NCI-H748 treated with DMSO at 0.1 percent for 48 hours (cell line): Measurements from ENCODE around the gene PGD.
"Not testable (repeated sequence)": the region's sequence is repeated elsewhere in the genome, so short reads cannot be mapped to it uniquely, and the experiment has no call there.

ENCODE experiments used
- DNase-seq: peaks from one replicate; lab custom pipeline; 2025; lab: John Stamatoyannopoulos, UW

Gene PGD

DNA sequence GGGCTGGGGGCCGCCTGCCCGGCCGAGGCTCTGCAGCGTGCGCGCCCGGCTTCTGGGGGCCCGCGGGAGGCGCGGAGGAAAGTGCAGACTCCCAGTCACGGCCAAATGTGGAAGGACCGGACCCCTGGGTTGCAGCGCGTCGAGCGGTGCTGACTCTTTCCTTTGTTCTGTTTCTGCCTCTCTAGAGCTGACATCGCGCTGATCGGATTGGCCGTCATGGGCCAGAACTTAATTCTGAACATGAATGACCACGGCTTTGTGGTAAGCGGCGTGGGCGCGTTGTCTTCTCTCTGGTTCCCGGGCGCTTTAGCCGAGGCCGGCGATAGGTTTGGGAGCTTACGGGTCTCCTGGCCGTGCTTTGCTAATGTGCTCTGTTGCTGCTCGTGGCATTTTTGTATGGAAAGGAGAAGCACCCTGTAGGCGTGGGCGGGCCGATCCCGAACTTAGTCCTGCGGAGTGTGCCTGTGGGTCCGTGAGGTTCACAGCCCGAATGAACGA lies 629 bp downstream of the PGD start:
- DNase-seq = no peak

DNA sequence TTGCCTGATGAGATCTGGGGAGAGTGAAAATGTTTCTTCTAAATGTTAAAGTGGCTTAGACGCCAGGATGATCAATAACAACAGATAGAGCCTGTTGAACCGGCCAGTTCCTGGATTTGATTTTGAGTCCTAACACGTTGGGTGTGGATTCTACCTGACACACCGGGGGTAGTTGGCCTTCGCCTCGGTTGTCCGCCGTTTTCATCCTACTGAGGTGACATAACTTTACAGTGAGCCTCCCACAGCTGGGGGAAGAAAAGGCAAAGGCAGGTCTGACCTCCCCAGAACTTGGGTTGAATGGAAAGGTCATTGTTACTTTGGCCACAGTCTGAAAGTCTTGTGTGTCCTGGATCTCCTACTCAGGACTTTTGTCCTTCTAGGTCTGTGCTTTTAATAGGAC lies 1.1 kb downstream of the PGD start:
- no peak for DNase-seq

DNA sequence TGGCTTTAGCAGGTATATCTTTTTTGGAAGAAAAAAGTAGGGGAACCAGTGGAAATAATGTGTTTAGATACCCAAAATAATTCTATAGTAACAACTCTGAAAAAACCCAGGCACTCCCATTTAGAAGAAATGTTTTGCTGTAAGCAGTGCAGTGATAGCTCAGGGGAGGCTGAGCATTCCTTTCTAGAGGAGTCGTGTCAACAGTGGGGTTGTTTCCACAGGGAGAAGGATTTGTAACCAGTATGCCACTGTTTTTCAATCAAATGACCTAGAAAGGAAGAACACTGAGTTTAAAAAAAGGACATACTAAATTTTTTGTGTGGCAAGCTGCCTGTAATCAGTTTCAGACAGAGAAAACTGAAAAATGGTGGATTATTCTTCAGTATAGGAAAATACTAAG lies 2.4 kb downstream of the PGD start:
- no peak for DNase-seq

DNA sequence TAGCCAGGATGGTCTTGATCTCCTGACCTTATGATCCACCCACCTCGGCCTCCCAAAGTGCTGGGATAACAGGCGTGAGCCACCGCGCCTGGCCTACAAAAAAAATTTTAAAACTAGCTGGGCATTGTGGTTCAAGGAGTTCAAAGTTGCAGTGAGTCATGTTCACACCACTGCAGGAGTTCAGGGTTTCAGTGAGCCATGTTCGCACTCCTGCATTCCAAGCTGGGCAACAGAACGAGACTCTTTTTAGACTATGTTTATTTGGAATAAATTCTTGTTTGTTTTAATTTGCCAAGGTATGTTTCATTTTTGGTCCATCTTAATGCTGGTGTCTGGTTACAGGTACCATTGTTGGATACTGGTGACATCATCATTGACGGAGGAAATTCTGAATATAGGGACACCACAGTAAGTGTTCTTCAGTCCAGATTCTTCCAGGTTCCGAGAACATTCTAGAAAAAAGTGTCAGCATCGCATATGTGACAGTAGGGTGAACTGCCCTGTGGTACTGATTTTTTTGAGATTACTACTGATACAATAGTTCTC lies 3.9 kb downstream of the PGD start:
- no peak for DNase-seq

DNA sequence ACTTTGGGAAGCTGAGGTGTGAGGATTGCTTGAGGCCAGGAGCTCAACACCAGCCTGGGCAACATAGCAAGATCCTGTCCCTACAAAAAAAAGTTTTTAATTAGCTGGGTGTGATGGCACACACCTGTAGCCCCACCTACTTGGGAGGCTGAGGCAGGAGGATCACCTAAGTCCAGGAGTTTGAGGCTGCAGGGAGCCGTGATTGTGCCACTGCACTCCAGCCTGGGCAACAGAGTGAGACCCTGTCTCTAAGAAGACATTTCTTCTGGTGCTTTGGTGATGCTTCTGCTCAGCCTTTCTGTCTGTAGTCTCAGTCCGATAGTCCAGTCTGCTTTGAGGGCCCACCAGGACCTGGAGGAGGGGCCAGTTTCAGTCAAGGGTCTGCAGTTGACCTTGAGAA lies 8.3 kb downstream of the PGD start:
- DNase-seq = no peak

DNA sequence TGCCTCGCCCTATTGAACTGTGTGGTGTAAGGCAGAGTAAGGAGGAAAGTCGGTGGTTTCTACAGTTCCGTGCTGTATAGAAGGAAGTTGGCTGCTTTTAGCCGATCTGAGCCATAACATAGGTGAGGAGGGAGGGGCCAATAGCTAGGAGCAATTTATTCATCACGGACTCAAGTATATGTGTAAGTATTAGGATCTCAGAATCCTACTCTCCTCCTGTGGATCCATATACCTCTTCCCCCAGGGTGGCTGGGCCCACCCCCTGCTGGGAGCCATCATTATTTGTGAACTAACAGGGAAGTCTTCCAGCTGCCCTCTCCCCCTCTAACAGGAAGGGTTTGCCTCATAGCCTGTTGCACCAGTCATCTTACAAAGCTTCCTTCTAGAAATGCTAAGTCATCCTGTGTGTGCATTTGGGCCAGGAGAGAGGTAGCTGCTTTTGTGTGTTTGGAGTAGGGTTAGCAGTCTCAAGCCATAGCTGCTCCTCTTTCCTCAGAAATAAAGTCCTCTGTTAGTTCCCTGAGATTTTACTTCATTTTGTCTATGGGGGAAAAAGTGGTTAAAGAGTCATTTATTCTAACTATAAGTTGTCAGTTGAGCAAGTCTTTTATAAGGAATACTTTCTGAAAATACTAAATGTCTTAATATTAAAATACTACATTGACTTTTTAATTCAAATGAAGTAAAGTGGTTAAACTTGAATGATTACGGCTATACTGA lies 16.5 kb downstream of the PGD start:
- DNase-seq = no peak

DNA sequence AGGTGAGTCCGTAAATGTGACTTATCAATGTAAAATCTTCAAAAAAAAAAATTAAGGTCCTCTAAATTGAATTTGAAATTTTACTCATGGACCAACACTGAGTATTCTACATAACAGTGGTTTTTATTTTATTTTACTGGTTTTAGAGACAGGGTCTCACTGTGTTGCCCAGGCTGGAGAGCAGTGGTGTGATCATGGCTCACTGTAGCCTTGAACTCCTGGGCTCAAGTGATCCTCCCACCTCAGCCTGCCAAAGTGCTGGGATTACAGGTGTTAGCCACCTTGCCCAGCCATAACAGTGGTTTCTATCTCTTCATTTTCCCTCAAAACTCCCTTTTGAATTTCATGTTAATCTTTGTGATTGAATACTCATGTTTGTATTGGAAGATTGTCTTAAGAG lies 17.1 kb downstream of the PGD start:
- not testable (repeated sequence) for DNase-seq

DNA sequence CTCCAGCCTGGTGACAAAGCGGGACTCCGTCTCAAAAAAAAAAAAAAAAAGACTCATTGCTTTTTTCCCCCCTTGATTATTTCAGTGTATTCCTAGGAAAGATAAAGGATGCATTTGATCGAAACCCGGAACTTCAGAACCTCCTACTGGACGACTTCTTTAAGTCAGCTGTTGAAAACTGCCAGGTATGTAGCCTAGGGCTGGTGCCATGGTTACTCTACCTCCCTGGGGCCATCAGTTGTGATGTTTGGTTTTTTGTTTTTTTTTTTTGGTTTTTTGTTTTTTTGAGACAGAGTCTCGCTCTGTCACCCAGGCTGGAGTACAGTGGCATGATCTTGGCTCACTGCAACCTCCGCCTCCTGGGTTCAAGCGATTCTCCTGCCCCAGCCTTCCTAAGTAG lies 19.9 kb downstream of the PGD start:
- DNase-seq = not testable (repeated sequence)

DNA sequence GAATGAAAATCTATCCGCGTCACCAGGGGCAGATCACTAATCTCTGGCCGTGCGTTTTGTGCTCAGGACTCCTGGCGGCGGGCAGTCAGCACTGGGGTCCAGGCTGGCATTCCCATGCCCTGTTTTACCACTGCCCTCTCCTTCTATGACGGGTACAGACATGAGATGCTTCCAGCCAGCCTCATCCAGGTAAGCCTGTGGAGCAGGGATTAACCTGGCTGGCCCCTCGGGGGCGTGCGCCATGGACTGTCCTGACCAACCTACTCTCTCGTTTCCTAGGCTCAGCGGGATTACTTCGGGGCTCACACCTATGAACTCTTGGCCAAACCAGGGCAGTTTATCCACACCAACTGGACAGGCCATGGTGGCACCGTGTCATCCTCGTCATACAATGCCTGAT lies 20.5 kb downstream of the PGD start:
- DNase-seq = no peak

DNA sequence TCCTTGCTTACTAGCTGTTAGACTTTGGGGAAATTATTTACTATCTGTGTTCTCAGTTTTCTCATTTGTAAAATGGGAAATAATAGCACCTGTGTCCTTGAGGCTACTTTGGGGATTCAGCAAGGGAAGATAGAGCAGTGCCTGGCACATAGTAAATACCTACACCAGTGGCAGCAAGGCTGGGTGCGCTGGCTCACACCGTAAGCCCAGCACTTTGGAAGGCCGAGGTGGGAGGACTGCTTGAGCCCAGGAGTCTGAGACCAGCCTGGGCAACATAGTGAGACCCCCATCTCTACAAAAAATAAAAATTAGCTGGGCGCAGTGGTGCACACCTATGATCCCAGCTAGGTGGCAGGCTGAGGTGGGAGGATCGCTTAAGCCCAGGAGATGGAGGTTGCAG lies 22.8 kb downstream of the PGD start:
- DNase-seq = no peak

DNA sequence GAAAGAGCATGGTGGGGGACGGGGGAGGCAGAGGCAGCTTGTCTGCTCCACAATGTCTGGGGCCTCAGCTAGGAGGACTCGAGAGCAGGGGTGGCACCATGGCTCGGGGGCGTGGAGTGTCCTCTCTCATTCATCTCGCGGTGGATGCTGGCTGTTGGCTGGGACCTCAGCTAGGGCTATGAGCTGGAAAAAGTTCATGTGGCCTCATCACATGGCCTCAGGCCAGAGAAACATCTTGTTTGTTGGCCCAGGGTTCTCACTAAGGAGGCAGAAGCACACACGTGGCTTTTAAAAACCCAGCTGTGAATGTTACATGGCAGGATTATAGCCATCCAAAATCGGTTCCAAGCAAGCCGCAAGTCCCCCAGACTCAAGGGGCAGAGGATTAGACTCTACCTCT lies 25.2 kb downstream of the PGD start:
- no peak for DNase-seq

DNA sequence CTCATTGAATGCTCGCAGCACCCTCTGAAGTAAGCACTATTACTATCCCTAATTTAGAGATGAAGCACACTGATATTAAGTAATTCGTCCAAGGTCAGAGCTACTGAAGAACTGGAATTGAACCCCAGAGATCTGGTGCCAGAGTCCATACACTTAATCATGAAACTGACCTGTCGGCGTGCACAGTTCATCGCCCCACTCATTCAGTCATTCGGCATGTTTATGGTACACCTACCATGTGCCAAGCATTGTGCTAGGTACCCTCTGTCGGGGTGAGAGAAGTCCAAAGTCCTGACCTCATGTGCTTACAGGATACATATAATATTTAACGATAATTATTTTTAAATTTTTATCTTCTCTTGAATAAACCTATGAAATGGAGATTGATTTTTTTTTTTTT lies 25.8 kb downstream of the PGD start:
- DNase-seq = no peak

DNA sequence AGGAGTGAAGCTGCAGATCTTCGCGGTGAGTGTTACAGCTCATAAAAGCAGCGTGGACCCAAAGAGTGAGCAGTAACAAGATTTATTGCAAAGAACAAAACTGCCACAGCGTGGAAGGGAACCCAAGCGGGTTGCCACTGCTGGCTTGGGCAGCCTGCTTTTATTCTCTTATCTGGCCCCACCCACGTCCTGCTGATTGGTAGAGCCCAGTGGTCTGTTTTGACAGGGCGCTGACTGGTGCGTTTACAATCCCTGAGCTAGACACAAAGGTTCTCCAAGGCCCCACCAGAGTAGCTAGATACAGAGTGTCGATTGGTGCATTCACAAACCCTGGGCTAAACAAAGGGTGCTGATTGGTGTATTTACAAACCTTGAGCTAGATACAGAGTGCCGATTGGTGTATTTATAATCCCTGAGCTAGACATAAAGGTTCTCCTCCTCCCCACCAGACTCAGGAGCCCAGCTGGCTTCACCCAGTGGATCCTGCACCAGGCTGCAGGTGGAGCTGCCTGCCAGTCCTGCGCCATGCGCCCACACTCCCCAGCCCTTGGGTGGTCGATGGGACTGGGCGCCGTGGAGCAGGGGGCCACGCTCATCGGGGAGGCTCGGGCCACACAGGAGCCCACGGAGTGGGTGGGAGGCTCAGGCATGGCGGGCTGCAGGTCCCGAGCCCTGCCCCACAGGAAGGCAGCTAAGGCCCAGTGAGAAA lies 27.1 kb downstream of the PGD start:
- DNase-seq = not testable (repeated sequence)

DNA sequence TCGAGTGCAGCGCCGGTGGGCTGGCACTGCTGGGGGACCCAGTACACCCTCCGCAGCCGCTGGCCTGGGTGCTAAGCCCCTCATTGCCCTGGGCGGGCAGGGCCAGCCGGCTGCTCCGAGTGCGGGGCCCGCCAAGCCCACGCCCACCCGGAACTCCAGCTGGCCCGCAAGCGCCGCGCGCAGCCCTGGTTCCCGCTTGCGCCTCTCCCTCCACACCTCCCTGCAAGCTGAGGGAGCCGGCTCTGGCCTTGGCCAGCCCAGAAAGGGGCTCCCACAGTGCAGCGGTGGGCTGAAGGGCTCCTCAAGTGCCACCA lies 27.6 kb downstream of the PGD start:
- not testable (repeated sequence) for DNase-seq

DNA sequence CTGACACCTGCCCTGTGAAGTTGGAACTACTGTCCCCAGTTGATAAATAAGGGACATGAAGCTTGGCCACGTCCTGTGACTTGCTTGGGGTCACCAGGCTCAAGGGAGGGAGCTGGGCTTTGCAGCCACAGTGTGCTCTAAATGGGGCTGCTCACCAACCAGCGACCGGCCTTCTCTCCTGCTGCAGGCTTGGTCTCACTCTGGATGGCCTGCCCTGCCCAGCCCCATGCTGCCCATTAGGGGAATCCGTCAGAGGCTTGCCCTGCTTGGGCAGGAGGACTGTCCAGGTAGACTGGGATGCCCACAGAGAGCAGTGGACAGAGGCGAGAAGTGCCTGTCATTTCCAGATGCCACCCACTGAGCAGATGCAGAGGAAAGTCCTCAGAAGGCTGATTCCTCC lies 30.1 kb downstream of the PGD start:
- DNase-seq = no peak

DNA sequence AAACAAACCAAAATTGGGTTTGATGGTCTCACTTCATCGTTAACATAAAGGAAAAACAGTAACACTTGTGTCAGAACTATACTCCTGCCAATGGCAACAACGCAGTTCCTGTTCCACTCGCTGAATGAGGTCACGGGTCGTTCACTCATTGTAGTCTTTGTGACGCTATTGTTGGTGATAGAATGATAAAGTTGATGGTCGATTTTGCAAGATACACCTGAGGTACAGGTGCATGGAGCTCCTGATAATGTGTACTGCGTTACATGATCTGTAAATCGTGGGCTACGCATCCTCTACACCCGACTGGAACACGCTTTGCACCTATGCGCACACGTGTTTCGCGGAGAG lies 31.0 kb downstream of the PGD start:
- no peak for DNase-seq

DNA sequence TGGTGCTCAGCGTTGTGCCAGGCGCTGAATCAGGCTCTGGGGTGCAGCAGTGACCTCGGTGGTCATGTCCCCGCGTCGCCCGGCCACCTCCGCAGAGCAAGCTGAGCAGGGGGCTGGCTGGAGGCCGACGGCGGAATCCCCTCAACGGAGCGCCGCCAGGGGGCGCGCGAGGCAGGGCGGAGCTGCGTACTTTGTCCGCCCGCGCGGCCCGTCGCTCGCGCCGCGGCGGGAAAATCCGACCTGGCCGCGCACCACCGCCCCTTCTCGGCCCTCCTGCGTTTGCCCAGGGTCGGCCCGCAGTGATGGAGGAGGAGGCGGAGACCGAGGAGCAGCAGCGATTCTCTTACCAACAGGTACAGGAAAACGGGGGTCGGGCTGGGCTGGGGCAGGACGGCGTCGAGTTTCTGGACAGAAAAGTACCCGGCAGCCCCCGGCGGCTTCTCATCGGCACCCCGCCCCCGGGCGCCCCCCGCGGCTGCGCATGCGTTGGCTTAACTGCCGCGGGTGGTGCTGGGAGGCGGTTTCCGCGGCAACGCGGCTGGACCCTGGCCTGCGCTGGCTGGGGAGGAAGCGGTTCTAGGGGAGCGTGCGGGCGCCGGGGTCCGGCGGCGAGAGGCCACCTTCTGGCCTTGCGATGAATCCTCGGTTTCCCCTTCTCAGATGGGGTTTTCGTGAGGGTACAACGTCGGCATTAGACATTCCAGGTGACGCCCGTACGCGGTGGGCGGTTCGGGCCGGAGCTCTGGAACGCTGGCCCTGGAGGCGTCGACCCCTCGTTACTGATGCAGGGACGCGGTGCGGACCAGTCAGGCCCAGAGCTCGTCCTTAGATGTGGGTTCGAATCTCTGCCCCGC lies 31.6 kb downstream of the PGD start, which contains the start of gene CENPS:
CENPS (plus strand) TSS at position 218 of the 854 bp plus-strand sequence; CDS start at position 303, 85 bp downstream.
- peak; percentile 46 for DNase-seq

DNA sequence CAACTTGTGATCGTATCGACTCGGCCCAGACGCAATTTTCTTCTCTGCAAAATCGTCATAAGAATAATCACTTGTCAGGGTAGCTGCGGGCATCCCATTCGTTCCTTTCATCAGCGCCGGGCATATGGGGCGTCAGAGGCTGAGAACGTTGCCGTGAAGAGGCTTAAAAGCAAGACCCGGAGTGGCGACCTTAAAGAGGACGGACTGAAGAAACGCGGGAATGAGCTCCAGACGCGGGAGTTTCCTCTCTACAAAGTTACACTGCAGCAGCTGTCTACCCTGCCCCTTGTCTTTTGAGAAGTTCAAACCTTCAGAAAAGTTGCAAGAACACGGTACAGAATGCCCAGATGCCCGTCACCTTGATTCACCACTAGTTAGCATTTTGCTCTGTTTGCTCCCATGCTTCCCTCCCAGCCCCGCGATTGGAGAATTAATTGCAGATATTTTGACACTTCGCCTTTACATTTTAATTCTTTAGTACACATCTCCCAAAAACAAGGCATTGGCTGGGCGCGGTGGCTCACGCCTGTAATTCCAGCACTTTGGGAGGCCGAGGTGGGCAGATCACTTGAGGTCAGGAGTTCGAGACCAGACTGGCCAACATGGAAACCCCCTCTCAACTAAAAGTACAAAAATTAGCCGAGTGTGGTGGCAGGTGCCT lies 32.3 kb downstream of the PGD start:
- DNase-seq = no peak

DNA sequence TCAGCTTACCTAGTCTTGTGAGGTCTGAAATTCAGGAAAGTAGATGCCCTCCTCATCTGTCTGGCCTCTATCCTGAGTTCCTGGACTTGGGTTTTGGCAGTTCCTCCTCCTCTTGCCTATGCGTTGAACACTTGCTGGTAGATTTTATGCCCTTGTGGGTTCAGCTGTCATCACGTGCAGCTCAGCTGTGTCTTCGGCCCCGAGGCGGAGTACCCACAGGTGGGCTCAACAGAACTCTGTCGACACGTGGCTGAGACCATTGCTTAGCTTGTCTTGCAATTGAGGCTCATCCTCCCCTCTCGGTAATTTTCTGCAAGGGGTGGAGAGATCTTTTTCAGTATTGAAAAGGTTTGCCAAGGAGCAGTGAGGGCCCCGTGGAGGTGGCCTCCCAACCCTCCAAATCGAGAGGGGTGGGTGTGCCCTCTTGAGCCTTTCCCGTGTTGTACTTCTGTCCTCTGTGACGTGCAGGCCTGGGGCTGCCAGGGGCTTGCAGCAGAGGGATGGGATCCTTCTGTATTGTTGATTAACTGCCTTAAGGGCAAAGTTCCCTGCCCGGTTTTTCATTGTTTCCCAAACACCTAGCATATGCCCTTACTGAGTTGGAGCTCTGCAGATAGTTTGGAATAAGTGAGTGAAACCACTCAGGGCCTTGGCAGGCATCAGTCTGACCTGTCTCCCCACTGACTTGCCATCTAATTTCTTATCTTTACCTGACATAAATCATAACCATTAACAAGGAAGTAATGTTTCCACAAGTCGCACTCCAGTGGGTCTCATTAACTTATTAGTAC lies 34.2 kb downstream of the PGD start:
- no peak for DNase-seq

DNA sequence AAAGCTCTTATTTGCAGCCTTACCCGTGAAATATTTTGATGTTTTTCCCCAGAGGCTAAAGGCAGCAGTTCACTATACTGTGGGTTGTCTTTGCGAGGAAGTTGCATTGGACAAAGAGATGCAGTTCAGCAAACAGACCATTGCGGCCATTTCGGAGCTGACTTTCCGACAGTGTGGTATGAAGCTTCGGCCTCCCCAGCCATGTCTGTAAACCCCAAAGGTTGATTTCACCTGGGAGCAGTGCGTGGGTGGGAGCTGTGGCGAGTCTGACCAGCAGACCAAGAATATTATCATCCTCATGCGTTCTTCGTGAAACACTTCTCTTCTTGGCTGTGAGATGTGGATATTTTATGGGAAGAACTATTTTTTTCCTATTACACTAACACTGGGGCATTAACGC lies 34.9 kb downstream of the PGD start:
- DNase-seq = no peak

DNA sequence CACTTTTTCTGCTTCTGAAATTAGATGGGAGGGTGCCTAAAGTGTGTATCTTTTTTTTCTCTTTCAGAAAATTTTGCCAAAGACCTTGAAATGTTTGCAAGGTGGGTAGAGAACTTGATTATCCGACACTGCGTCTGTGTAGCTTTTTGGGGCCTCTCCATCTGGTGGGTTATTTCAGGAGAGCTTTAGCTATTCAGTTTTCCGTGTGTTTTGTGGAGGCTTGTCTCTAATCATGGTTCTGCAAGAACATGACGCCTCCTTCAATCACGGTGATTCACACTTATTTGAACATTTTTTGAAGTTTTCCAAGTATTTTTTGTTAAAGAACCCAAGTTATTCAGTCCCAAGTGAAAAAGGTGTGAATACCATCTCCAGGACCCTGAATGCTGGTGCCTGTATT lies 35.7 kb downstream of the PGD start:
- DNase-seq = no peak
